SK-N-DZ (cell line): Measurements from ENCODE around the gene PRRG2.
"Not testable (repeated sequence)": the region's sequence is repeated elsewhere in the genome, so short reads cannot be mapped to it uniquely, and the experiment has no call there.

Source experiments
- DNase-seq: peaks from one replicate; pipeline ENCODE4 v3.0.0-alpha.2; 2015; ENCODE audit warnings: low spot score

The PRRG2 gene

GRCh38 chr19:49601482-49602038 is 20.4 kb downstream of the PRRG2 start:
- DNase-seq: no peak

- DNase-seq: no peak
Observed at GRCh38 chr19:49602806-49603205, 21.7 kb downstream of the PRRG2 start.

GRCh38 chr19:49605605-49606004 is 24.5 kb downstream of the PRRG2 start:
- no peak for DNase-seq

GRCh38 chr19:49609499-49610092 is 28.5 kb downstream of the PRRG2 start:
- no peak for DNase-seq

- DNase-seq: no peak
Observed at GRCh38 chr19:49613374-49613773, 32.3 kb downstream of the PRRG2 start.

- DNase-seq: no peak
Observed at GRCh38 chr19:49614096-49614833, 33.1 kb downstream of the PRRG2 start.

GRCh38 chr19:49615861-49616260 is 34.7 kb downstream of the PRRG2 start:
- DNase-seq: no peak

- DNase-seq: no peak
Observed at GRCh38 chr19:49616532-49616931, 35.4 kb downstream of the PRRG2 start.

- no peak for DNase-seq
Observed at GRCh38 chr19:49616945-49617344, 35.8 kb downstream of the PRRG2 start.

GRCh38 chr19:49617860-49618259 is 36.7 kb downstream of the PRRG2 start:
- not testable (repeated sequence) for DNase-seq

- no peak for DNase-seq
Observed at GRCh38 chr19:49624967-49625910, 44.1 kb downstream of the PRRG2 start.

GRCh38 chr19:49626226-49626625 is 45.1 kb downstream of the PRRG2 start:
- DNase-seq: no peak

GRCh38 chr19:49629659-49630058 is 48.5 kb downstream of the PRRG2 start:
- DNase-seq: no peak

GRCh38 chr19:49631014-49631588 is 50.0 kb downstream of the PRRG2 start:
- no peak for DNase-seq

- DNase-seq: no peak
Observed at GRCh38 chr19:49631610-49632192, 50.6 kb downstream of the PRRG2 start.

- no peak for DNase-seq
Observed at GRCh38 chr19:49632576-49632975, 51.5 kb downstream of the PRRG2 start.

GRCh38 chr19:49633273-49633672 is 52.2 kb downstream of the PRRG2 start:
- not testable (repeated sequence) for DNase-seq

- peak; percentile 18 for DNase-seq
Observed at GRCh38 chr19:49635530-49636232, 54.6 kb downstream of the PRRG2 start.

- DNase-seq: no peak
Observed at GRCh38 chr19:49636233-49636932, 55.3 kb downstream of the PRRG2 start.
